Ectodermal cell (in vitro differentiated cells): ENCODE measurements around the gene TRIM24.

Source experiments
- H3K27ac ChIP-seq: 2 replicates; pipeline ENCODE4 v1.7.0; 2013; ENCODE audit warnings: mild to moderate bottlenecking, low read depth, low read length; ENCODE audit not compliant: insufficient read depth, poor library complexity, severe bottlenecking
- H3K27me3 ChIP-seq: 2 replicates; pipeline ENCODE4 v1.7.0; 2013; ENCODE audit warnings: mild to moderate bottlenecking, low read length; ENCODE audit not compliant: insufficient read depth, control insufficient read depth, poor library complexity, severe bottlenecking
- H3K36me3 ChIP-seq: one replicate; pipeline ENCODE4 v1.7.0; 2013; ENCODE audit warnings: low read length; ENCODE audit not compliant: control insufficient read depth, insufficient read depth
- H3K4me1 ChIP-seq: one replicate; pipeline ENCODE4 v1.7.0; 2013; ENCODE audit warnings: low read length; ENCODE audit not compliant: control insufficient read depth, insufficient read depth
- H3K4me3 ChIP-seq: 2 replicates; pipeline ENCODE4 v1.7.0; 2013; ENCODE audit warnings: low read depth, low read length, control low read depth; ENCODE audit not compliant: insufficient read depth
- H3K9me3 ChIP-seq: 2 replicates; pipeline ENCODE4 v1.7.0; 2013; ENCODE audit warnings: mild to moderate bottlenecking, low read length, moderate library complexity; ENCODE audit not compliant: control insufficient read depth
- WGBS, 2 experiments: methylation state at CpG; one replicate each; pipeline ENCODE4 v1.1.7; 2013; ENCODE audit warnings: missing lambda C conversion rate in 2 of 2; 5-methylcytosine and 5-hydroxymethylcytosine counted together

Gene TRIM24

DNA sequence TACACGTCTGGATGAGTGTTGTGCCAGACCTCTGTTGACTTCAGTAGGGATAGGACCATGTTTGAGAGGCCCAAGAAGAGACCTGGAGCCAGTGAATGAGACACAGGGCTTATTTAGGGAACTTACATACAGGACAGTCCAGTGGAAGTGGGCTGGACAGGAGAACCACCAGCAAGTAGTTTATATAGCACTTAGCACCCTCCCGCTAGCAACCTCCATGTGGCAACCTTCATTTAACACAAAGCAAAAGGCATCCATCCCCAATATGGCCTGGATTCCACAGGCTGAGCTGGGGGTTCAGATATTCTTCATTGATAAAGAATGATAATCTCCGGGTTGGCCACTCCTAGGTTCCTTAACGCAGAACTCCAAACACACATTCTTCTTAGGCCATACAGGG lies 93.7 kb downstream of the TRIM24 start:
- Histone ChIP-seq H3K36me3 (peaks cover 77% of the 10 kb centered on the region), H3K4me1 (no peaks in the 10 kb centered on the region), H3K4me3 (no peak overlapping the region), H3K9me3 (peaks cover 7% of the 10 kb centered on the region), H3K27me3 (no peaks in the 10 kb centered on the region), H3K27ac (no peak overlapping the region)
- 94 to 97% methylated on average over 4 of the region's 4 CpGs for WGBS, 2 experiments

DNA sequence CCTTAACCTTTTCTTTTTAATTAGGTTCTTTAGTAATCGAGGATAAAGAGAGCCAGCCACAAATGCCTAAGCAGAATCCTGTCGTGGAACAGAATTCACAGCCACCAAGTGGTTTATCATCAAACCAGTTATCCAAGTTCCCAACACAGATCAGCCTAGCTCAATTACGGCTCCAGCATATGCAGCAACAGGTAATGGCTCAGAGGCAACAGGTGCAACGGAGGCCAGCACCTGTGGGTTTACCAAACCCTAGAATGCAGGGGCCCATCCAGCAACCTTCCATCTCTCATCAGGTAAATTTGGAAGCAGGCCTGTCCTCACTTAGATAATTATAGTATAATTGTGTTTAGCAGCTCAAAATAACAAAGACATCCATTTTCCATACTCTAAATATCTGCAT lies 94.6 kb downstream of the TRIM24 start:
- H3K9me3 ChIP-seq = peaks cover 7% of the 10 kb centered on the region
- H3K4me3 ChIP-seq = no peak overlapping the region
- peaks cover 86% of the 10 kb centered on the region for H3K36me3 ChIP-seq
- H3K4me1 ChIP-seq = no peaks in the 10 kb centered on the region
- 96% methylated on average over 4 of the region's 4 CpGs for WGBS, 2 experiments
- H3K27me3 ChIP-seq = no peaks in the 10 kb centered on the region
- no peak overlapping the region for H3K27ac ChIP-seq

DNA sequence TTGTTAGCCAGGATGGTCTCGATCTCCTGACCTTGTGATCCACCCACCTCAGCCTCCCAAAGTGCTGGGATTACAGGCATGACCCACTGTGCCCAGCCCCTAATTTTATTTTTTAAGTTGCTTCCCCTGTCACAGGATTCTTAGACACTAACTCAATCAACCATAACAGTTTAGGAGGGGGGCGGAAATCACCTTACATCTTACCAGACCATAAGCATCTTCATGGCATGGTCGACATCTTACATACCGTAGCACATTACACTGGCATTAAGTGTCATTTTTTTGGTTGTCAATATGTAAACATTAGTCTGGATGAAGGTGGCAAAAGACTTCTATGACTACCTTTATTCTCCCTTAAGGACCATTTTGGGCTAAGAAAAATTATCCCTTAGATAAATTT lies 95.6 kb downstream of the TRIM24 start:
- Histone ChIP-seq H3K27ac (no peak overlapping the region), H3K27me3 (no peaks in the 10 kb centered on the region), H3K4me1 (no peaks in the 10 kb centered on the region), H3K36me3 (peaks cover 95% of the 10 kb centered on the region), H3K9me3 (peaks cover 7% of the 10 kb centered on the region), H3K4me3 (no peak overlapping the region)
- WGBS, 2 experiments = 92 to 96% methylated on average over 2 to 4 of the region's 4 CpGs

DNA sequence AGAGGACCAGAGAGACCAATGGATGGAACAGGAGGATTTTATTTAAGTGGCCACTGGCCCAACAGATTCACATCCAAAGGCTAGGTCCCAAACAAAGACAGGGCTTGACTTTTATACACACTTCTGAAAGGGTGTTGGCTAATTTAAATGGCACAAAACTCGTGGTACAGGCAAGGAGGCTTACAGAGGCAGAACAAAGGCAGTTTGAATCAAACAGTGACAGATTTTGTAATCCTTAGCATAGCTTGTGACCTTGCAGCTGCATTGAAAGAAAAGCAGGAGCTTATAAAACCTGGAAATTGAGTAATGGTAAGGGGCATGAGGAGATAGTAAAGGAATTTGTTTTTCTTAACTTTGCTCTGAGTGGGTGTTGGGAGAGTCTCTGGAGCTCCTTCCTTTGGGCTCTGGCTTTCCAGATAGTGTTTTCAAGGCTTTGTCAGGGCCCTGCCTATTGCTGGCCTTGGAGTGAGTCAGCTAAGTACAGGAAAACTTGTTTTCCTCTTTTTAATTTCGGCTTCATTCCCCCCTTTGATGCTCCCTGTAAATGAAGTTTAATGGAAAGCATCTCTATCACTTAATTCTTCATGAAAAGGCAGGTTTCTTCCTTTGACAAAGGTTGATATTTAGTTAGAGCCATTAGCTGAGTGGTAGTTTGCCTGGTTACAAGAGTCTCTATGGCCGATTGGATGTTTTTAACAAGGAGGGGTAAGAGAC lies 96.9 kb downstream of the TRIM24 start:
- H3K9me3 ChIP-seq = peaks cover 7% of the 10 kb centered on the region
- WGBS, 2 experiments = 96 to 99% methylated on average over 3 of the region's 3 CpGs
- H3K27ac ChIP-seq = no peak overlapping the region
- no peaks in the 10 kb centered on the region for H3K27me3 ChIP-seq
- no peak overlapping the region for H3K4me3 ChIP-seq
- peaks cover 97% of the 10 kb centered on the region for H3K36me3 ChIP-seq
- no peaks in the 10 kb centered on the region for H3K4me1 ChIP-seq

DNA sequence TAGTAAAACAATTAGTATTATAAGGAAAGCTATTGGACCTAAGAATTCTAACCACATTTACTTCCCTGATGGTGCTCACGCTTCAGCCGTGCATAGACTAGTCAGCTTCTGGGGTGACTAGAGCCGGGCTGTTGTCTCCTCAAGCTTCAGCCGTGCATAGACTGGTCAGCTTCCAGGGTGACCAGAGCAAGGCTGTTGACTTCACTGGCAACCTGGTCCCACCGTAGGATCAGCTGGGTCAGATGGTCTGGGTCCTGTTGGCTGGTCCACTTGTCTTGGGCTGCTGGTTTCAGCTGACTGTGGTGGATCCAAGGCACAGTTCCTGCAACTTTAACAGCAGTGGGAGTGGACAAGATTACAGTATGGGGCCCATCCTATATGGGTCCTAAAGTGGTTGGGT lies 99.4 kb downstream of the TRIM24 start:
- 97% methylated on average over 5 of the region's 5 CpGs for WGBS, 2 experiments
- H3K27me3 ChIP-seq = no peaks in the 10 kb centered on the region
- peaks cover 99% of the 10 kb centered on the region for H3K36me3 ChIP-seq
- H3K9me3 ChIP-seq = peaks cover 9% of the 10 kb centered on the region
- H3K27ac ChIP-seq = no peak overlapping the region
- H3K4me3 ChIP-seq = no peak overlapping the region
- H3K4me1 ChIP-seq = no peaks in the 10 kb centered on the region

DNA sequence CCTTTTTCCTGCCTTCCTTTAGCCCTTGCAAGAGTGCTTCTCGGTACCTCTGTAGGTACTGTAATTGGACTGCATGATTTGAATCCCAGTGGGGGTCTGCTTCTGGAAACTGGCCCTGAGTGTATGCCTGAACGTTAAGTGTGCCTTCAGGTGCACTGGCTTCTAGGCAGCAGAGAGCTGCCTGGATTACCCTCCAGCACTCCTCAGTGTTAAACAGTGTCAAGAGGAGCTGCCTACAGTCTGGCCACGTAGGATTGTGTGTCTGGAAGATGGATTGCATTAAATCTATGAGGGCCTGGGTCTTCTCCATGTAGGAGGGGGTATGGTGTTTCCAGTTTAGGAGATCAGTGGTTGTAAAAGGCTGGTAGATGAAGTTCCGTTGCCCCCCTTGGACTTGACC lies 103.7 kb downstream of the TRIM24 start:
- Histone ChIP-seq H3K36me3 (peaks cover 85% of the 10 kb centered on the region), H3K27ac (no peak overlapping the region), H3K4me1 (no peaks in the 10 kb centered on the region), H3K27me3 (no peaks in the 10 kb centered on the region), H3K4me3 (no peak overlapping the region), H3K9me3 (peaks cover 2% of the 10 kb centered on the region)
- 94 to 96% methylated on average over 4 of the region's 4 CpGs for WGBS, 2 experiments

DNA sequence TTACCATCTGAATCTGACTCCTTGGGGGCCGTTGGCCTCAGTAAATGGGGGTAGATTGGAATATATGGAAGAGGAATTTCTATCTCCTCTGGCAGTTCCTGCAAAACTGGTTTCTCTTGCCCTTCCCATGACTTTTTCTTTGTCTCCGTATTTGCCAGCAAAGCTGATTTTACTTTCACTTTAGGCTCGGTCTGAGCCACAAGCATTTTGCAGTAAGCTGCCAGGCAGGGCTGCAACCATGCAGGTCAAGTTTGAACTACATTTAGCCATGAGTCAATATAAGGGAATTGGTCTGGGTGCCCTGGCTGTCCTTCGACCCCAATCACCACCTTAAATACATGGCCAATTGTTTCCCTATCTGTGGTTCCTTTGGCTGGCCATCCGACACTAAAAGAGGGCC lies 104.3 kb downstream of the TRIM24 start:
- Histone ChIP-seq H3K9me3 (peaks cover 2% of the 10 kb centered on the region), H3K27ac (no peak overlapping the region), H3K36me3 (peaks cover 84% of the 10 kb centered on the region), H3K4me1 (no peaks in the 10 kb centered on the region), H3K27me3 (no peaks in the 10 kb centered on the region), H3K4me3 (no peak overlapping the region)
- 95 to 97% methylated on average over 5 of the region's 5 CpGs for WGBS, 2 experiments

DNA sequence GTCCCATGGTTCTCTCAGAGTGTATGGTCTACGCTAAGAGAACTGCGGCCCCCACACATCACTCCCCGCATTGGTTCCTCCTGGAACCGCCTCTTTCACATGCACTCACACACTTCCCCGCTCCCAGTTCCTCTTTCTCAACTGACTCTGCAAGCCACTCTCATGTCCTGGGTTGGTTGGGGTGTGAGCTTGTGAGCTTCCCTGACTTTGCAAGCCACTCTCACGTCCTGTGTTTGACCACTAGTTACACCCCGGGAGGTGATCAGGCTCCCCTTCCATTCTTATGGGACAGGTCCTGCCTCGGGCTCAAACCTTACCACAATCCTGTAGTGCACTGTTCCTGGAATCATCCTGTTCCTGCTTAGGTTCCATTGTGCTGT lies 105.0 kb downstream of the TRIM24 start:
- Histone ChIP-seq H3K4me1 (no peaks in the 10 kb centered on the region), H3K27me3 (no peaks in the 10 kb centered on the region), H3K9me3 (peaks cover 2% of the 10 kb centered on the region), H3K27ac (no peak overlapping the region), H3K36me3 (peaks cover 81% of the 10 kb centered on the region), H3K4me3 (no peak overlapping the region)
- 94 to 95% methylated on average over 8 of the region's 8 CpGs for WGBS, 2 experiments

DNA sequence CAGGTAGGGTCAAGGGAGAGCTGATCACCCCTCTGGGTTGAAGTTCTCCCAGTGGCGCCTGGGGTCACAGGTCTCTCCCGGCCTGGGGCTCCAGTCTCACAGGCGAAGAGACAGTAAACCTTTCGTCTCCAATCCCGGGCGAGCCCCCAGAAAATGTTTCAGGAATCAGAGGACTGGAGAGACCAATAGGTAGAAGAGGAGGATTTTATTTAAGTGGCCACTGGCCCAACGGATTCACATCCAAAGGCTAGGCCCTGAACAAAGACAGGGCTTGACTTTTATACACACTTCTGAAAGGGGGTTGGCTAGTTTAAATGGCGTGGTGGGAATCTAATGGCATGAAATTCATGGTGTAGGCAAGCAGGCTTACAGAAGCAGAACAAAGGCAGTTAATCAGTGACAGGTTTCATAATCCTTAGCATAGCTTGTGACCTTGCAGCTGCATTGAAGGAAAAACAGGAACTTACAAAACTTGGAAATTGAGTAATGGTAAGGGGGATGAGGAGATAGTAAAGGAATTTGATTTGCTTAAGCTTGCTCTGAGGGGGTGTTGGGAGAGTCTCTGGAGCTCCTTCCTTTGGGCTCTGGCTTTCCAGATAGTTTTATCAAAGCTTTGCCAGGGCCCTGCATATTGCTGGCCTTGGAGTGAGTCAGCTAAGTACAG lies 105.5 kb downstream of the TRIM24 start:
- Histone ChIP-seq H3K9me3 (peaks cover 2% of the 10 kb centered on the region), H3K4me1 (no peaks in the 10 kb centered on the region), H3K27ac (no peak overlapping the region), H3K4me3 (no peak overlapping the region), H3K36me3 (peaks cover 76% of the 10 kb centered on the region), H3K27me3 (no peaks in the 10 kb centered on the region)
- 95 to 96% methylated on average over 8 of the region's 8 CpGs for WGBS, 2 experiments

DNA sequence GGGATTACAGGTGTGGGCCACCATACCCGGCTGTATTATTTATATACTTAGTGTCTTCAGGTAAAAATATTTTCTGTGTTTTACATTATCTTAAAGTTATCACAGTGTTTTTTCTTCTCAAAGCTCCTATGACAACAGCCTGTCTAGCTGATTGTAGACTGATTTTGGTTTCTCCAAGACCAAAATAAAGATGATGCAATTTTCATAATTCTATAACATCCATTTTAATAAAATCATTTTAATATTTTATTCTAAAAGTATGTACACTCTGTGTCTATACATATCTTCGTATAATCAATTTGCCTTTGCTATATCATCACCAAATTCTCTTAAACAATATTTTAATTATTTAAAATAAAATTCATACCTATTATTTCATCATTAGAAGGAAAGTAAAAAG lies 108.6 kb downstream of the TRIM24 start:
- H3K9me3 ChIP-seq = peaks cover 2% of the 10 kb centered on the region
- no peaks in the 10 kb centered on the region for H3K4me1 ChIP-seq
- no peak overlapping the region for H3K27ac ChIP-seq
- no peak overlapping the region for H3K4me3 ChIP-seq
- peaks cover 64% of the 10 kb centered on the region for H3K36me3 ChIP-seq
- no CpG with 5 or more reads among the region's 2 CpGs for WGBS, 2 experiments
- H3K27me3 ChIP-seq = no peaks in the 10 kb centered on the region
